Left lung (tissue), 10 donors: Measurements from ENCODE around the gene DIP2B. TPM values are rescaled to one million over a fixed set of nuclear protein-coding genes. Genes with fewer than 3 reads are reported as not detected.
A peak's percentile ranks its signal among the peaks of the same experiment; 100 is the strongest.

Experiments
- ATAC-seq: fragments of 200-7000 bp; cut with Tn5 transposase; one replicate; pipeline ENCODE4 v1.9.1; 2020; ENCODE audit warnings: moderate library complexity
- DNase-seq, 4 donors: peaks; one replicate each; pipeline ENCODE4 v3.0.0-alpha.2; 2013 to 2020
- H3K27ac ChIP-seq, 2 donors: fragments of 200-600 bp; sonication (generic) in 1 of 2; one replicate each; pipeline versions ENCODE4 v1.5.0 to v1.8.0; 2020 to 2021
- H3K27me3 ChIP-seq, 2 donors: fragments of 200-600 bp; sonication (generic) in 1 of 2; one replicate each; pipeline versions ENCODE4 v1.5.0 to v1.8.0; 2020 to 2021
- H3K36me3 ChIP-seq, 2 donors: fragments of 200-600 bp; sonication (generic) in 1 of 2; one replicate each; pipeline versions ENCODE4 v1.5.0 to v1.8.0; 2020 to 2021
- H3K4me1 ChIP-seq, 2 donors: fragments of 200-600 bp; one replicate each; pipeline ENCODE4 v1.8.0; 2021
- H3K4me3 ChIP-seq, 2 donors: fragments of 200-600 bp; sonication (generic) in 1 of 2; one replicate each; pipeline versions ENCODE4 v1.5.0 to v1.8.0; 2020 to 2021; ENCODE audit warnings: mild to moderate bottlenecking in 1 of 2
- H3K9me3 ChIP-seq, 2 donors: fragments of 200-600 bp; sonication (generic) in 1 of 2; one replicate each; pipeline versions ENCODE4 v1.5.0 to v1.8.0; 2020 to 2021
- CTCF ChIP-seq, 2 donors: fragments of 200-600 bp; sonication (generic) in 1 of 2; IDR thresholded peaks; one replicate each; pipeline versions ENCODE4 v1.5.0 to v1.8.0; 2021; ENCODE audit warnings: antibody characterized with exemption in 2 of 2
- intact Hi-C, 2 donors: fragments of 100-400 bp; cut with DNase I; formaldehyde crosslinking; loops; one replicate each; pipeline versions ENCODE4 v1.11.2 to v1.14.2; 2022
- polyA plus RNA-seq, 6 donors: library from polyadenylated mRNA; unstranded; fragments of 120-200 nt; gene quantifications; one replicate each; pipeline ENCODE4 v1.2.1, GENCODE V29; 2013; ENCODE audit not compliant: insufficient read length in 6 of 6
- total RNA-seq, 2 donors: library from RNA; stranded (reverse); fragmentation: NEBNext Ultra II Directional; extraction: Animal tissue kit (Norgen Biotek cat#: 25700); gene quantifications; one replicate each; pipeline ENCODE4 v1.2.1, GENCODE V29; 2021
- donor health status: DM: no; HTN: yes; CAD: no.
- donor health status: DM: no; HTN: no; CAD: no.

DIP2B gene
- total and polyA plus RNA-seq, 8 donors, result 26.5 to 38.6 (median 33.8) TPM

GRCh38 chr12:50685641-50686040 is 180.9 kb downstream of the DIP2B start:
- no peak for ATAC-seq
- intact Hi-C loops, result no loop called here
- H3K27me3 ChIP-seq, result no peaks in the 10 kb centered on the region
- H3K4me1 ChIP-seq, result no peaks in the 10 kb centered on the region
- no peak for TF ChIP-seq CTCF (IDR thresholded peaks at IDR 0.05)
- no peaks in the 10 kb centered on the region for H3K9me3 ChIP-seq
- no peak overlapping the region for H3K27ac ChIP-seq
- peaks cover 0 to 88% of the 10 kb centered on the region in 2 donors for H3K36me3 ChIP-seq
- H3K4me3 ChIP-seq, result no peak overlapping the region
- no peak for DNase-seq

DNA sequence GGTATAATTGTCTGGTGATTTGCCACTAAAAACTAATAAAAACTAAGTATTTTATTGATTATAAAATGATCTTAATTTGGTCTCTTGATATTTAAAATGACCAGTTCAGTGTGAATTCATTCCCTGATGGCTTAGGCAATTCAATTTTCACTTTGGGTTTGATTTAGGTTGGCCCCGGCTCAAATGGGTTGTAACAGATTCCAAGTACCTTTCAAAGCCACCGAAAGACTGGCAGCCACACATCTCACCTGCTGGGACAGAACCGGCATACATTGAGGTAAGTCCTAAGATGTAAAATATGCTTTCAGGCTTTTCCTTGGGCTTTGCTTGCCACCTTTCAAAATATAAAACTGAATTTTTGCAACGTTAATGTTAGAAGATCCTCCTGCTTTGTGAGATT is 181.6 kb downstream of the DIP2B start:
- ATAC-seq, result no peak
- H3K27me3 ChIP-seq, result no peaks in the 10 kb centered on the region
- TF ChIP-seq CTCF (IDR thresholded peaks at IDR 0.05), result no peak
- H3K4me3 ChIP-seq, result no peak overlapping the region
- peaks cover 0 to 88% of the 10 kb centered on the region in 2 donors for H3K36me3 ChIP-seq
- H3K9me3 ChIP-seq, result no peaks in the 10 kb centered on the region
- no peak overlapping the region for H3K27ac ChIP-seq
- no peaks in the 10 kb centered on the region for H3K4me1 ChIP-seq
- no peak for DNase-seq
- intact Hi-C loops, result no loop called here

DNA sequence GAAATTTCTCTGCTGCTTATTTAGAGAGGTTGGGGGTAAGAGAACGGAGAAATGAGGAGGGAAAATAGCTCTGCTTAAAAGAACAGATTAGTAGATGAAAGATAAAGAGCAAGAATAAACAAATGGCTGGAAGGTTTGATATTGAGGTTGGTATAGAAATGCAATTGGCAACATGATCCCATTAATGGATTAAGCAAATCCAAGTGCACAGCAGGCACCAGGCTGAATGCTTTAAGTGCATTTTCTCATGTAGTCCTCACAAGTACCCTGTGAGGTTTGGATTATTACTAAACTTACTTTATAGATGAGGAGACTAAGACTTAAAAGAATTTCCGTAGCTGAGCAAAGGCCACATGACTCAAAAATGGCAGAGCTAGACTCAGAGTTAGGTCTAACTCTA is 182.2 kb downstream of the DIP2B start:
- no peaks in the 10 kb centered on the region for H3K27me3 ChIP-seq
- no peaks in the 10 kb centered on the region for H3K9me3 ChIP-seq
- DNase-seq (peak in 1 of 4 donors; percentile 33), ATAC-seq (no peak)
- TF ChIP-seq CTCF (IDR thresholded peaks at IDR 0.05), result no peak
- H3K4me1 ChIP-seq, result no peaks in the 10 kb centered on the region
- H3K36me3 ChIP-seq, result peaks cover 0 to 88% of the 10 kb centered on the region in 2 donors
- no peak overlapping the region for H3K27ac ChIP-seq
- intact Hi-C loops, result no loop called here
- H3K4me3 ChIP-seq, result no peak overlapping the region

GRCh38 chr12:50689437-50689836 is 184.7 kb downstream of the DIP2B start:
- DNase-seq (no peak), ATAC-seq (no peak)
- Histone ChIP-seq H3K36me3 (peaks cover 0 to 89% of the 10 kb centered on the region in 2 donors), H3K4me1 (no peaks in the 10 kb centered on the region), H3K27me3 (no peaks in the 10 kb centered on the region), H3K27ac (no peak overlapping the region), H3K9me3 (no peaks in the 10 kb centered on the region), H3K4me3 (no peak overlapping the region)
- no peak for TF ChIP-seq CTCF (IDR thresholded peaks at IDR 0.05)
- intact Hi-C loops, result no loop called here

DNA sequence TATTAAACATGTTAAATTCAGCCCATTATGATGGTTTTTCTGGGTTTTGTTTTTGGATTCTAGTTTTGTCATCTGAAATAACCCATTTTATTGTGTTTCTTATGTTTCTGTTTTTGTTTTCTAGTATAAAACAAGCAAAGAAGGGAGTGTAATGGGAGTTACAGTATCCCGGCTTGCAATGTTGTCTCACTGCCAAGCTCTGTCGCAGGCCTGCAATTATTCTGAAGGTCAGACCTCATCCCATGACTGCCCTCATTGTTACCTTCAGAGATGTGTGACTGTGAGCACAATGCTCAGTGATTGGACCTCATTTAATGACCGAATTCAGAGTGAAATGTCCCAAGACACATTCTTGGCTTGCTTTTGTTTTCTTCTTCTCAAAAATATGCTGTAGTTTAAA is 186.1 kb downstream of the DIP2B start:
- ATAC-seq (no peak), DNase-seq (peak in 1 of 4 donors; percentile 47)
- intact Hi-C loops, result no loop called here

More for the DNA sequence above, 186.1 kb downstream of the DIP2B start:
- Histone ChIP-seq H3K36me3 (peaks cover 0 to 98% of the 10 kb centered on the region in 2 donors), H3K4me1 (no peaks in the 10 kb centered on the region), H3K27me3 (no peaks in the 10 kb centered on the region), H3K4me3 (no peak overlapping the region), H3K27ac (no peak overlapping the region), H3K9me3 (no peaks in the 10 kb centered on the region)
- TF ChIP-seq CTCF (IDR thresholded peaks at IDR 0.05), result no peak
